NCI-H82 treated with DMSO at 0.1 percent for 48 hours (cell line): ENCODE measurements around the gene PNMA6A.
A peak's percentile ranks its signal among the peaks of the same experiment; 100 is the strongest.
"Not testable (repeated sequence)": the region's sequence is repeated elsewhere in the genome, so short reads cannot be mapped to it uniquely, and the experiment has no call there.

ENCODE experiments used
- DNase-seq: peaks from one replicate; lab custom pipeline; 2025; ENCODE audit not compliant: unreplicated experiment; lab: John Stamatoyannopoulos, UW

Gene PNMA6A

DNA sequence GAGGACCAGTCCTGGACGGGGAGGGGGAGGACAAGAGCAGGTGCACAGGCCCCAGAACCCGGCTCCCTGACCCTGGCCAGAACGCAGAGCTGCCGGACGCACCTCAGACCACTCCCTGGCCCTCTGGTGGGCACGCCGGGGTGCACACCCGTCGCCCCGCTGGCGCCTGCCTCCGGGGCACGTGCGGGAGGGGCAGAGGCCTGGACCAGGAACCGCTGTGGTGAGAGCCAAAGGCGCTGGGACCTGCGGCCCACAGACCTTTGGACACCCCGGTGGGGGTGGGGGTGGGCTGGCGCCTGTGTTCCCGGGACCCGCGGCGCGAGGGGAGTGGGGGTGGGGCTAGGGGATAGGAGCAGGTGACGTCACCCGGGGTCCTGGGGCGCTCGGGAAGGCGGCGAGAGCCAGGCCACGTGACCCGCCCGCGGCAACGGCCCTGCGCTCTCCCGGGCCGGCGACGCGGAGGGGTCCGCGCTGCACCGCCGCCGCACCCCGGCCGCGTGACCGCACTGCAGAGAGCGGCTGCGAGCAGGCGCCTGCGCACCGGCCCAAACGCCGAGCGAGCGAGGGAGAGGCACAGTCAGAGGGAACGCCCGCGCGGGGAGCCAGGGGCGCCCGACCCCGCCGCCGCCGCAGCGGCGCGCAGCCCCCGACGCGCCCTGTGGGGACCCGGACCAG is at the start of gene PNMA6A:
Gene PNMA6A, plus strand, starts transcription at position 546 of the 675 bp plus-strand sequence. CDS start 609 bp downstream, outside the sequence.
- not testable (repeated sequence) for DNase-seq

- DNase-seq: not testable (repeated sequence)
Observed at GRCh38 chrX:153026501-153026900, 45.8 kb upstream of the PNMA6A start.

GRCh38 chrX:153028487-153028886 is 43.8 kb upstream of the PNMA6A start:
- not testable (repeated sequence) for DNase-seq

- no peak for DNase-seq
Observed at GRCh38 chrX:153029162-153029561, 43.1 kb upstream of the PNMA6A start.

- DNase-seq: no peak
Observed at GRCh38 chrX:153029875-153030274, 42.4 kb upstream of the PNMA6A start.

DNA sequence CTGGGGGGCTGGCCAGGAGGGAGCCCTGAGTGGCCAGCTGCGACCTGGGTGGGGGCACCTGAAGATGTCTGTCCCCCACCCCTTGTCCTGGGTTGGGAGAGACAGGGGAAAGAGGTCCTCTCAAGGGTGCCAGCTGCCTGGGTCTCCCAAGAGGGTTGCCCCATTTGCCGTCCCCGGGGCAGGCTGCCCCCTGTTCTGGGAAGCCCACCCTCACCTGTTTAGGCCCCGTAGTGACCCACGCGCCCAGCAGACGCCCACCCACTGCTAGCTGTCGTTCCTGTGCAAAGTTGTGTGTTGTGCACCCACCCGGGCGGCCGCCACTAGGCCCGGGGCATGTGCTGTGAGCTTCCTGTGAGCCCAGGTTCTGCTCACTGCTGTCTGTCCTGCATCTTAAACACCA is 41.5 kb upstream of the PNMA6A start:
- no peak for DNase-seq

GRCh38 chrX:153032397-153033118 is 39.7 kb upstream of the PNMA6A start:
- peak; percentile 0 for DNase-seq

- DNase-seq: no peak
Observed at GRCh38 chrX:153049093-153049492, 23.2 kb upstream of the PNMA6A start.

GRCh38 chrX:153052534-153052933 is 19.7 kb upstream of the PNMA6A start:
- no peak for DNase-seq

DNA sequence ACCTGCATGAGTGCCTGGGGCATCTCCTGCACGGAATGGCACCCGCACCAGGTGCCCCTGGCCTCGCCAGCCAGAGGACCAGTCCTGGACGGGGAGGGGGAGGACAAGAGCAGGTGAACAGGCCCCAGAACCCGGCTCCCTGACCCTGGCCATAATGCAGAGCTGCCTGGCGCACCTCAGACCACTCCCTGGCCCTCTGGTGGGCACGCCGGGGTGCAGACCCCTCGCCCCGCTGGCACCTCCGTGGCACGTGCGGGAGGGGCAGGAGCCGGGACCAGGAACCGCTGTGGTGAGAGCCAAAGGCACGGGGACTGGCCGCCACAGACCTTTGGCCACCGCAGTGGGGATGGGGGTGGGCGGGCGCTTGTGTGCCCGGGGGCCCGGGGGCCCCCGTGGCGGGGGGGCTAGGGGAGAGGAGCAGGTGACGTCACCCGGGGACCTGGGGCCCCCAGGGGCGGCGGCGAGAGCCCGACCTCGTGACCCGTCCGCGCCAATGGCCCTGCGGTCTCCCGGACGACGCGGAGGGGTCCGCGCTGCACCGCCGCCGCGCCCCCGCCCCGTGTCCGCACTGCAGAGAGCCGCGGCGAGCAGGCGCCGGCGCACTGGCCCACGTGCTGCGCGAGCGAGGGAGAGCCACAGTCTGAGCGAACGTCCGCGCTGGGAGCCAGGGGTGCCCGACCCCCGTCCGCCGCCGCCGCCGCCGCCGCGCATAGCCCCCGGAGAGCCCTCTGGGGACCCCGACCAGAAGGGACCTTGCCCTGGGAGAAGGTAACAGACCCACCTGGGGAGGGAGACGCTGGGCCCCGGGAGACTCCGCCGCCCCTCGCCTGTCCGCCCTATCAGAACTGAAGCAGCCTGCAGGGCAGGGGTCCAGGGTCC is 16.1 kb upstream of the PNMA6A start, which contains the start of gene PNMA3:
Gene PNMA3, plus strand, starts transcription at position 600 of the 879 bp plus-strand sequence. CDS start 586 bp downstream, outside the sequence.
- DNase-seq: no peak

GRCh38 chrX:153057281-153057680 is 15.0 kb upstream of the PNMA6A start:
- DNase-seq: no peak

DNA sequence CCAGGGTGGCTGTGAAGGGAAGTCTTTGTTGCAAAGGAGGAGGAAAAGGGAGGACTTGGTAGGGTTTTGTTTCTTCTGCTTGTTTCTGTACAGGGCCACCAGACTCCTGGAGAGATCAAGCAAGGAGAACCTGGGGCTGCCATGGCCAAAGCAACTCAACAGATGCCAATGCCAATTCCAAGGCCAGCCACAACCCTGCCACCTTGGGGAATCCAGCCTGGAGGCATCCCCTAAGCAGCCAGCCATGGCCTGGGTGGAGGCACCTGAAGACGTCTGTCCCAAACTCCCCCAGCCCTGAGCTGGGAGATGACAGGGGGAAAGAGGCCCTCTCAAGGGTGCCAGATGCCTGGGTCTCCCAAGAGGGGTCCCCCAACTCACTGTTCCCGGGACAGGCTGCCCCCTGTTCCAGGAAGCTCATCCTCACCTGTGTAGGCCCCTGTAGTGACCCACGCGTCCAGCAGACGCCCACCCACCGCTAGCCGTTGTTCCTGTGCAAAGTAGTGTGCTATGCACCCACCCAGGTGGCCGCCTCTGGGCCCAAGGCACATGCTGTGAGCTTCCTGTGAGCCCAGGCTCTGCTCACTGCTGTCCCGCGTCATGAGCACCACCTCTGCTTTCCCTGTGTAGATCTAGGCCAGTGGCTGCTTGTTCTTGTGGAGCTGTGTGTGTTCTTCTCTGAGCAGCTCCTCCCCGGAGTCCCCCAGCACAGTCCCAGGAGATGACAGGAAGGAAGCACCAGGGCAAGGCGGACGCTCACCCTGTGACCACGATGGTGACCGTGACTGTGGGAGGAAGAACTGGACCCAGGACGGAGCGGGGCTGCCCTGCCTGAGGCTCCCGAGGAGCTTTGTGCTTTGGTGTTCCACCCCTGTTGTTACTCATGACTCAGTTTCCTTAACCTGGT is 12.8 kb upstream of the PNMA6A start:
- DNase-seq: no peak

- DNase-seq: no peak
Observed at GRCh38 chrX:153060095-153060445, 12.2 kb upstream of the PNMA6A start.

DNA sequence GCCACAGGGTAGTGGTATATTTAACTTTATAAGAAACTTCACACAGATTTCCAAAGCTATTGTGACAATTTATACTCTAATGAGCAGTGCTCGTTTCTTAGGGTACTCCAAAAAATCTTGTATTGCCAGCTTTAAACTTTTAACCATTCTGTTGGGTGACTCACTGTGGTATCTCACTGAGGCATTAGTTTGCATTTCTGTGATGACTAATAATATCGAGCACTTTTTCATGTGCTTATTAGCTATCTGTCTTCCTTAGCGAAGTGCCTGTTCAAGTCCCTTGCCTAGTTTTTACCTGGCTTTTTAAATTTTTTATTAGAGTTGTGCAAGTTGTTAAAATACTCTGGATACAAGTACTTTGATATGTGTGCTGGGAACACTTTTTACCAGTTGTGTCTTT is 10.5 kb upstream of the PNMA6A start:
- no peak for DNase-seq

GRCh38 chrX:153063315-153063714 is 8.9 kb upstream of the PNMA6A start:
- DNase-seq: no peak

DNA sequence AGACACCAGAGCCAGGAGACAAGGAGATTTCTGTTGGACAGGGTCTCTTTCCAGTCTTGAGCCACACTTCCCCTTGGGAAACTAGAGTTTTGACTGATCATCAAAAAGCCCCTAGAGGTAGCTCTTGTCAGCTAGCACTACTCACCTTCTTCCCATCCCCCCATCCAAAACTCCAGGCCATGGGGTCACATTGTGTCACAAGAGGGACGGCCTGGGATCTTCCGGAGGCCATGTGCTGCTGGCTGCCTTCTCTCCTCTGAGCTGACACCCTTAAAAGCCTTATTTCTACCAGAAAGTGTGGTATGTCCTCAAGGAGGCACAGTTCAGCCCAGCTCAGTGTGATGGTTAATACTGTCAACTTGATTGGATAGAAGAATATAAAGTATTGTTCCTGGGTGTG is 8.2 kb upstream of the PNMA6A start:
- DNase-seq: no peak

DNA sequence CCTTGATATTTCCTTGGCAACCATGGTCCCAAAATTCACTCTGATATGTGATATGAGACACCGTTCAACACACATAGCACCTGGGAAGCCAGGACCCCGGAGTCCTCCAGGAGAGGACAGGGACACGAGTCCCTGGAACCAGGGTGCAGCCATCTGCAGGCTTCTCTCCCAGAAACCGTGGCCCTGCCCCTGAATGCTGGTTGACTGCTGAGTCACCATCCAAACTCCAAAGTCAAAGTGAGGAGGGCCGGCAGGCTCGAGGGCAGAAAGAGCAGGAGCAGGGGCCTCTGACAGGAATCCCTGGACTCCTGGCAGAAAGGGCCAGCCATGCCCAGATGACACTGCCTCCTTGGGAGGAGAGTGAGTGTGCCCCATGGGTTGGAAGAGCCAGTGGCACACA is 6.9 kb upstream of the PNMA6A start:
- DNase-seq: no peak

- DNase-seq: not testable (repeated sequence)
Observed at GRCh38 chrX:153066402-153066801, 5.9 kb upstream of the PNMA6A start.

- DNase-seq: not testable (repeated sequence)
Observed at GRCh38 chrX:153073331-153073730, 1.1 kb downstream of the PNMA6A start.

DNA sequence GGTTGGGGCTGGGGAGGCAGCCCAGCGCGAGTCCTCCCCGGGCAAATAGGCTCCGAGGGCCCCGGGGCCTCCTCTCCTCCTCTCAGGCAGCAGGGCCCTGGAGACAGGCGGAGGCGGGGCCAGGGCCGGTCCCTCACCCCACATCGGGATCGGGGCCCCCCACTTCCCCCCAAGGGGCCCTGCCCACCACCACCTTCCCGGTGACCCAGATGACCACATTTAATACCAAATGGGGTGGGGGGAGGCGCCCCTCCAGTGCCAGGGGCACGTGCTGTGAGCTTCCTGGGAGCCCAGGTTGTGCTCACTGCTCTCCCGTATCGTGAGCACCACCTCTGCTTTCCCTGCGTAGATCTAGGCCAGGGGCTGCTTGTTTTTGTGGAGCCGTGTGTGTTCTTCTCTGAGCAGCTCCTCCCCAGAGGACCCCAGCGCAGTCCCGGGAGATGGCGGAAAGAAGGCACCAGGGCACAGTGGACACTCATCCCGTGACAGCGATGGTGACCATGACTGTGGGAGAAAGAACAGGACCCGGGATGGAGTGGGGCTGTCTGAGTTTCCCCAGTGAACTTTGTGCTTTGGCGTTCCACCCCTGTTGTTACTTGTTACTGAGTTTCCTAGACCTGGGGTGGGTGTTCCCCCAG is 2.1 kb downstream of the PNMA6A start:
- DNase-seq: no peak
